Colonic mucosa (tissue), 4 donors: ENCODE measurements around the gene PDCD11. TPM values are rescaled to one million over a fixed set of nuclear protein-coding genes. Genes with fewer than 3 reads are reported as not detected.

Source experiments
- DNase-seq: peaks from one replicate; pipeline ENCODE4 v3.0.0-alpha.2; 2020
- H3K27ac ChIP-seq: fragments of 200-600 bp; one replicate; pipeline ENCODE4 v1.8.0; 2021
- H3K27me3 ChIP-seq: fragments of 200-600 bp; one replicate; pipeline ENCODE4 v1.8.0; 2021
- H3K36me3 ChIP-seq: fragments of 200-600 bp; one replicate; pipeline ENCODE4 v1.8.0; 2021
- H3K4me1 ChIP-seq: fragments of 200-600 bp; one replicate; pipeline ENCODE4 v1.8.0; 2021; ENCODE audit warnings: mild to moderate bottlenecking
- H3K4me3 ChIP-seq: fragments of 200-600 bp; one replicate; pipeline ENCODE4 v1.8.0; 2021
- H3K9ac ChIP-seq, 2 donors: one replicate each; pipeline ENCODE4 v1.7.0; 2013; ENCODE audit warnings: control low read depth in 2 of 2, low read depth in 2 of 2, low read length in 2 of 2
- H3K9me3 ChIP-seq: fragments of 200-600 bp; one replicate; pipeline ENCODE4 v1.8.0; 2021
- intact Hi-C: fragments of 100-400 bp; cut with DNase I; formaldehyde crosslinking; loops from one replicate; pipeline ENCODE4 v1.14.1; 2022
- total RNA-seq, 2 donors: library from RNA; stranded (reverse); fragmentation: NEBNext Ultra II Directional in 1 of 2; extraction: Animal tissue kit (Norgen Biotek cat#: 25700) in 1 of 2; gene quantifications; one replicate each; pipeline ENCODE4 v1.2.1, GENCODE V29; 2021
- TF ChIP-seq, protein P1 (sequence below): fragments of 200-600 bp; IDR thresholded peaks from one replicate; pipeline ENCODE4 v1.8.0; 2022; ENCODE audit warnings: antibody characterized with exemption, mild to moderate bottlenecking
- donor health status: healthy.
- donor health status: DM: no; HTN: no; CAD: no.
- donor health status: DM: no; HTN: no; CAD: no.

Gene PDCD11
- total RNA-seq, 2 donors from 2014 or later, result 14.9 to 33.6 TPM

DNA sequence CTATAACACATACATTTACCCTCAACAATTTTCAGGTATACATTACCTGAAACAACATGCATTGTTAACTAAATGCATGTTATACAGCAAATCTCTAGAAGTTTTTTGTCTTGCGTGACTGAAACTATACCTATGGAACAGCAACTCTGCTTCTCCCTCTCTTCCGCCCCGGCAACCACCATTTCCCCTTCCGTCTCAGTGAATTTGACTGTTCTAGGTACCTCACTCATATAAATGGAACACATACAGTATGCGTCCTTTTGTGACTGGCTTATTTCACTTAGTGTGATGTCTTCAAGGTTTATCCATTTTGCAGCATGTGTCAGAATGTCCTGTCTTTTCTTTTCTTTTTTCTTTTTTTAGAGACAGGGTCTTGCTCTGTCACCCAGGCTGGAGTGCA lies 33.2 kb downstream of the PDCD11 start:
- no peak for DNase-seq
- no peaks in the 10 kb centered on the region for H3K9me3 ChIP-seq
- H3K27me3 ChIP-seq, result no peaks in the 10 kb centered on the region
- H3K4me3 ChIP-seq, result no peak overlapping the region
- intact Hi-C loops, result no loop called here
- H3K36me3 ChIP-seq, result peaks cover 4% of the 10 kb centered on the region
- H3K4me1 ChIP-seq, result no peaks in the 10 kb centered on the region
- TF ChIP-seq, protein P1, sequence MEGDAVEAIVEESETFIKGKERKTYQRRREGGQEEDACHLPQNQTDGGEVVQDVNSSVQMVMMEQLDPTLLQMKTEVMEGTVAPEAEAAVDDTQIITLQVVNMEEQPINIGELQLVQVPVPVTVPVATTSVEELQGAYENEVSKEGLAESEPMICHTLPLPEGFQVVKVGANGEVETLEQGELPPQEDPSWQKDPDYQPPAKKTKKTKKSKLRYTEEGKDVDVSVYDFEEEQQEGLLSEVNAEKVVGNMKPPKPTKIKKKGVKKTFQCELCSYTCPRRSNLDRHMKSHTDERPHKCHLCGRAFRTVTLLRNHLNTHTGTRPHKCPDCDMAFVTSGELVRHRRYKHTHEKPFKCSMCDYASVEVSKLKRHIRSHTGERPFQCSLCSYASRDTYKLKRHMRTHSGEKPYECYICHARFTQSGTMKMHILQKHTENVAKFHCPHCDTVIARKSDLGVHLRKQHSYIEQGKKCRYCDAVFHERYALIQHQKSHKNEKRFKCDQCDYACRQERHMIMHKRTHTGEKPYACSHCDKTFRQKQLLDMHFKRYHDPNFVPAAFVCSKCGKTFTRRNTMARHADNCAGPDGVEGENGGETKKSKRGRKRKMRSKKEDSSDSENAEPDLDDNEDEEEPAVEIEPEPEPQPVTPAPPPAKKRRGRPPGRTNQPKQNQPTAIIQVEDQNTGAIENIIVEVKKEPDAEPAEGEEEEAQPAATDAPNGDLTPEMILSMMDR, result no peak
- H3K27ac ChIP-seq, result no peak overlapping the region
- no peak overlapping the region for H3K9ac ChIP-seq

DNA sequence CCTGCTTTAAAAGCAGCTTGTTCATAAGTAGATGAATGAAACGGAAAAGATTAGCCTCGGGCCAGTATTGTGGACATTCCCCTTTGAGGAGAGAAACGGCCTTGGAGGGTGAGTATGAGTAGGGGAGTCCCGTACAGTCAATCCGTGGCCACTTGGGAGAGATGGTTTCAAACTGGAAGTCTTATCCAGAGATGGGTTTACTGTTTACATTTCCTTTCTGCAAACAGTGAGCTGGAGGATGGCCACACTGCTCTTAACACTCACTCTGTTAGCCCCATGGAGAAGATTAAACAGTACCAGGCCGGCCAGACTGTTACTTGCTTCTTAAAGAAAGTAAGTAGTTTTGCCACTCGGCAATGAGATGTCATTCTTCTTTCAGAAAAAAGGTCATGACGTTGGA lies 35.5 kb downstream of the PDCD11 start:
- TF ChIP-seq, protein P1, result no peak
- no peaks in the 10 kb centered on the region for H3K36me3 ChIP-seq
- no peaks in the 10 kb centered on the region for H3K9me3 ChIP-seq
- intact Hi-C loops, result no loop called here
- H3K9ac ChIP-seq, result no peak overlapping the region
- no peak for DNase-seq
- H3K27ac ChIP-seq, result no peak overlapping the region
- H3K4me1 ChIP-seq, result no peaks in the 10 kb centered on the region
- H3K4me3 ChIP-seq, result no peak overlapping the region
- no peaks in the 10 kb centered on the region for H3K27me3 ChIP-seq

DNA sequence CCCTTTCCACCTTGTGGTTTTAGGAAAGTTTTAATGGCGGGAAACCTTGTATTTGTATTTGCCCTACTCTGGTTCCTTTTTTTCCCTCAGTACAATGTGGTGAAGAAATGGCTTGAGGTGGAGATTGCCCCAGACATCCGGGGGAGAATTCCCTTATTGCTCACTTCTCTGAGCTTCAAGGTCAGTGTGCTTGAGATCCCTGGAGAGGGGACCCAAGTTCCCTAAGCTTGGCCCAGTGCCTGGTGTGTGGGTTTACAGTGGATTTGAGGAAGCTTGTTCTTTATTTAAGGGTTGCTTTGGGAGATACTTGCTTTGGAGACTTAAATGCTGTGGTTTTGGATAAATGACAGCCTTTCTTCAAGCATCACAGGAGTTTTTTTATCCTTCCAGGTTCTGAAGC lies 37.4 kb downstream of the PDCD11 start:
- Histone ChIP-seq H3K9ac (no peak overlapping the region), H3K27ac (no peak overlapping the region), H3K4me3 (no peak overlapping the region), H3K4me1 (no peaks in the 10 kb centered on the region), H3K9me3 (no peaks in the 10 kb centered on the region), H3K27me3 (no peaks in the 10 kb centered on the region), H3K36me3 (no peaks in the 10 kb centered on the region)
- DNase-seq, result no peak
- intact Hi-C loops, result no loop called here
- TF ChIP-seq, protein P1, result no peak

DNA sequence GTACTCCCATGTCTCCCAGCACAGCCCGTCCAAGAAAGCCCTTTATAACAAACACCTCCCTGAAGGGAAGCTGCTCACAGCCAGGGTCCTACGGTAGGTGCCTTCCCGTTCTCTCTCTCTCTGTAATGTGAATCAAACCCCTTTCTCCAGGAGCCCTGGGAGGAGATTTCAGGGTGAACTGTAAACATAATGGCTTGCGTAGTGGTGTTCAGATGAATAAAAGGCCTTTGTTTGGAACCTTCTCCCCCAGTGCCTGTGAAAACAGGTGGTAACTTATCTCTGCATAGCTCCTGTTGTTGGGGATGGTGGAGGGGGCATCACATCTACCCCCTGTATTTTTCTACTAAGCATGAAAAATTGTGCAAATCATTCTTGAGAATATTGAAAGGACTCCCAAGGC lies 43.4 kb downstream of the PDCD11 start:
- Histone ChIP-seq H3K36me3 (no peaks in the 10 kb centered on the region), H3K9ac (no peak overlapping the region), H3K9me3 (no peaks in the 10 kb centered on the region), H3K4me1 (no peaks in the 10 kb centered on the region), H3K27ac (no peak overlapping the region), H3K4me3 (no peak overlapping the region), H3K27me3 (no peaks in the 10 kb centered on the region)
- DNase-seq, result no peak
- intact Hi-C loops, result no loop called here
- TF ChIP-seq, protein P1, result no peak

DNA sequence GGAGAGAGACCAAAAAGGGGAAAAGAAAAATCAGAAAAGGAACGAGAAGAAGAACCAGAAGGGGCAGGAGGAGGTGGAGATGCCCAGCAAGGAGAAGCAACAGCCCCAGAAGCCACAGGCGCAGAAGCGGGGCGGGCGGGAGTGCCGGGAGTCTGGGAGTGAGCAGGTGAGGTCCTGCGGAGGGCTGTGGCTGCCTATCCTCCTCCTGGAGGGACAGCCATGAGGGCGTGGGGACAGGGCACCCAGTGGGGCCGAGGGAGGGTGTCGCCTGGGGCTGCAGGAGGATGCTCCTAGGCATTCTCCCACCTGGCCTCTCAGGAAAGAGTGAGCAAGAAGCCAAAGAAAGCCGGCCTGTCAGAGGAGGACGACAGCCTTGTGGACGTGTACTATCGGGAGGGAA lies 44.0 kb downstream of the PDCD11 start:
- Histone ChIP-seq H3K27me3 (no peaks in the 10 kb centered on the region), H3K27ac (no peak overlapping the region), H3K36me3 (no peaks in the 10 kb centered on the region), H3K4me3 (no peak overlapping the region), H3K4me1 (no peaks in the 10 kb centered on the region), H3K9me3 (no peaks in the 10 kb centered on the region), H3K9ac (no peak overlapping the region)
- TF ChIP-seq, protein P1, result no peak
- DNase-seq, result no peak
- intact Hi-C loops, result no loop called here

DNA sequence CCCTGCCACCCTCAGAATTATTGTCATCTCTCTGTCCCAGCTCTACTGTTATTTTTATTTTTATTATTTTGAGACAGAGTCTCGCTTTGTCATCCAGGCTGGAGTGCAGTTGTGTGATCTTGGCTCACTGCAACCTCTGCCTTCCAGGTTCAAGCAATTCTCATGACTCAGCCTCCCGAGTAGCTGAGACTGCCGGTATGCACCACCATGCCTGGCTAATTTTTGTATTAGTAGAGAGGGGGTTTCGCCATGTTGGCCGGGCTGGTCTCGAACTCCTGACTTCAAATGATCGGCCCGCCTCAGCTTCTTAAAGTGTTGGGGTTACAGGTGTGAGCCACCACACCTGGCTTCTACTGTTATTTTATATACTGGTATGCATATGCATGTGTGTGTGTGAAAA lies 44.8 kb downstream of the PDCD11 start:
- no peaks in the 10 kb centered on the region for H3K36me3 ChIP-seq

More for the DNA sequence above, 44.8 kb downstream of the PDCD11 start:
- H3K4me3 ChIP-seq, result no peak overlapping the region
- intact Hi-C loops, result no loop called here
- H3K9ac ChIP-seq, result no peak overlapping the region
- TF ChIP-seq, protein P1, result no peak
- DNase-seq, result no peak
- no peaks in the 10 kb centered on the region for H3K27me3 ChIP-seq
- no peaks in the 10 kb centered on the region for H3K9me3 ChIP-seq
- H3K4me1 ChIP-seq, result no peaks in the 10 kb centered on the region
- H3K27ac ChIP-seq, result no peak overlapping the region
